NCI-H748 treated with DMSO at 0.1 percent for 48 hours (cell line): ENCODE measurements around the gene DCTN3.
"Not testable (repeated sequence)": the region's sequence is repeated elsewhere in the genome, so short reads cannot be mapped to it uniquely, and the experiment has no call there.

Experiments used
- DNase-seq: peaks from one replicate; lab custom pipeline; 2025; lab: John Stamatoyannopoulos, UW

DCTN3 gene

GRCh38 chr9:34646211-34647083 lies 26.2 kb upstream of the DCTN3 start, which contains the start of gene GALT:
Gene GALT, plus strand, starts transcription at chr9:34646675. Its CDS starts 30 bp downstream, at chr9:34646705.
- peak; percentile 82 for DNase-seq

- DNase-seq: no peak
Measured at GRCh38 chr9:34644766-34645314, 24.5 kb upstream of the DCTN3 start.

GRCh38 chr9:34642679-34643078 lies 22.4 kb upstream of the DCTN3 start:
- DNase-seq: no peak

- not testable (repeated sequence) for DNase-seq
Measured at GRCh38 chr9:34639322-34639721, 19.0 kb upstream of the DCTN3 start.

DNA sequence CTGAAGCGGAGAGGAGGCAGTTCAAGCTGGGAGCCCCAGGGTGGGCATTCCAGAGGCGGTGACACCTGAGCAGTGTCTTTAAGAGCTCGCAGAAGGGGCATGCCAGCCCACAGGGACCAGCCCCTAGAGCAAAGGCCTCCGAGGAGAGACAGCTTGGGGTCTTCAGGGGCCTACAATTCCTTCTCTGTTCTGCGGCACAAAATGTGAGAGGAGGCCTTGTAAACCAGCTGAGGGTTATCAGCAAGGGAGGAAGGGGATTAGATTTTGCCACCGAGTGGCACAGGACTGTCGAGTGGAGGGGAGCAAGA lies 17.8 kb upstream of the DCTN3 start:
- no peak for DNase-seq

DNA sequence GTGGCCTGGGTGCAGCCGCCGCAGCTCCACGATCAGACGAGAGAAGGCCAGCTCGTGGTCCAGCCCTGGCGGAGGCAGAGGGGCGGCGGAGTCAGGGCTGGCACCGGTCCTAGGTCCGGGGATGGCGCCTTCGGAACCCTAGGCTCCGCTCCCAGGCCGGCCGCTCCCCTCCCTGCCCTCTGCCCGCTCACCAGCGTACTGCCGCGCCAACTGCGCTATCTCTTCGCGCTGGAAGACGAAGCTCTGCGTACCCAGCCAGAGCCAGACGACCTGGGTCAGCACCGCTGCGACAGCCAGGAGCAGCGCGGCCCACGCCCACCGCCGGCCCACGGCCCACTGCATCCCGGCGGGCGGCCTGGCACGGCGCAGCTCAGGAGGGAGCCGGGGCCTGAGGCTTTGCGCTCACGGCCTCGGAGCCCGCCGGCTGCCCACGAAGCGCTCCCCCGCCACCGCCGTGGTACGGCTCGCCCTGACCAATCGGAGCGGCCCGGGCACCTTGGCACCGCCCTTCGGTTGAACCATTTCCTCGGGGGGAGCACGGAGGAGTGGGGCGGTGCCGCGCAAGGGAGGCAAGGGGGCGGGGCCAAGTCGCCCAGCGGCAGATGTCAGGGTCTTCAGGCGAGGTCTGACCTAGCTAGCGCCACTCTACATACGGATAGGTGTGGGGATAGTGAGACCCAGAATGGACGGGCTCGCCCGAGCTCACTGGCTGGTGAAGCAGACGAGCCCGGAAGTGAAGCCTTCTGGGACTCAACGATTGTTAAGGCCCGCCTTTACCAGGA lies 17.3 kb upstream of the DCTN3 start, which contains the start of gene SIGMAR1:
Gene SIGMAR1, minus strand, starts transcription at position 432 of the 782 bp plus-strand sequence. Its CDS starts 90 bp downstream, at position 342.
- DNase-seq: peak; percentile 66

DNA sequence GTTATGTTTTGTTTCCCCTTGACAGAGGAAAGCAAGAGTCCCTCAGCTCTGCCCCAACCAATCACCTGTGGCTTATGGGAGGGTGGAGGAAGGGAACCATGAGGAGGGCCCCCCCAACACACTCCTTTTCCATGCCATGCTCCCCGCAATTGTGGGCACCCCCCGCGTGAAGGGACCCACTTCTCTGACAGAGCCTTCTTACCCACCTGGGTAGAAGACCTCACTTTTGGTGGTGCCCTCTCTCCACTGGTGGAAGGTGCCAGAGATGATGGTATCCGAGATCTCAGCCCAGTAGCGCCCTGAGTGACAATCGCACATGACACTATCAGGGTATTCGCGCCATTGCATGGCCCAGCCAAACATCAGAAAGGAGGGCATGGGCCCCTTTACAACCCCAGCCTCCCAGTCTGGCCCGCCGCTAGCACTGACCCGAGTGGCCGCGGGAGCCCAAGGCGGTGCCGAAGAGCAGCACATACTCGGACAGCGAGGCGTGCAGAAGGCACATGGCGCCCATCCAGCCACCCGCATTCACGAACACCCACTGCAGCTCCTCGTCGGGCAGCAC lies 16.6 kb upstream of the DCTN3 start:
- no peak for DNase-seq

DNA sequence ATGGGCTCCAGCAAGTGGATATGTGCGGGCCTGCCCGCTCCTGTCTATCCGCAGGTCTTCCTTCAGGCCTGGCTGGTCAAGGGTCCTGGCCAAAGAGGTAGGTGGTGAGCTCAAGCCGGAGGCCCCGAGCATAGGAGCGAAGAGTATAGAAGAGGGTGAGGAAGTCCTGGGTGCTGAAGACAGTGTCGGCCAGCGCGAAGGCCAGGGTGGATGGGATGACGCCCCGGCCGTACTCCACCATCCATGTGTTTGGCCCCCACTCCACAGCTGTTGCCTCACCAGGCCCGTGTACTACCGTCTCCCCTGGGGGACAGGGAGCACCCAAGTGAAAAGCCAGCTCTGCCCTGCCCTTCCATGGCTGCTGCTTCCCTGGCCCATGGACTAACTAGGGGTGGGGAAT lies 15.3 kb upstream of the DCTN3 start:
- no peak for DNase-seq

DNA sequence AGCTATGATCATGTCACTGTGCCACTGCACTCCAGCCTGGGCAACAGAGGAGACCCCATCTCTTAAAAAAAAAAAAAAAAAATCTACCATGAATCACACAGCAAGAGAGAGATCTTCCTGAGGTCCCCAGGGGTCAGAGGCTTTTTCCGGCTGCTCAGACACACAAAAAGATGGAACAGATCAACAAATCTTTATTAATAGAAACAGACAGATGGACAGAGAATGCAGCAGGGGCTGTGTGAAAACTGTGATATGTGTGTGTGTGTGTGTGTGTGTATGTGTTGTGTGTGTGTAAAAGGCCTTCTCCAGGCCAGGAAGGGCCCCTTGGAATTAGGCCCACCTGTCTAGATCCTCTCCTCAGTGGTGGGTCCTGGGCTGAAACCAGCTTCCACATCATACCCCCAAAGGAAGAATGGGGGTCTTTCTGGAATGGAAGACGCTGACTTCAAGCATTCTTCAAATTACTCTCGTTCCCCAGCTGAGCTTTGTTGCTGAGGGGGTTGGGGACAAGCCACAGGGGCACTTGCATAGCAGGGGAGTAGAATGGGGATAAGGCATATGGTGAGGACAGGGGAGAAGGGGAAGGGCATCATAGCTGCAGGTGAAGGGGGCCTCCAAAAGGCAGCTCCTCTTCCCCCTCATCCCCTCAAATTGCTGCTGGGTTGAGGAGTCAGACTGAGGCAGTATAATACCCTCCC lies 14.4 kb upstream of the DCTN3 start:
- DNase-seq: no peak

- DNase-seq: peak; percentile 54
Measured at GRCh38 chr9:34633851-34634550, 13.7 kb upstream of the DCTN3 start.

DNA sequence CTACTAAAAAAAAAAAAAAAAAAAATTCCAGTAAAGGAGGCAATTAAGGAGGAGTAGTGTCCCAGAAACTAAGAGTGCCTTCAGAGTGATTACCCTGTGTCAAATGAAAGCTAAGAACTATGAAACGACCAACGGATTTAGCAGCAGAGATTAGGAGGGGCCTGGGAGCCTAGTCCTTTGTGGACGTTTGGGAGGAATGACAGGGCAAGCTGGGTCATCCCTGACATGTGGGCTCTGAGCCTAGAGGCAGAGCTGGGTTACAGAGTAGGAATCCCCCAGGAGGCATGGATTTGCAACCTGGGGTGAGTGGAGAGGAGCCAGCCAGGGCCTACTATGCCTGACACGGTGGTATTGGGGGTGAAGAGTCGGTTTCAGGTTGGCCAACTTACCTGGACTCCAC lies 12.9 kb upstream of the DCTN3 start:
- no peak for DNase-seq

DNA sequence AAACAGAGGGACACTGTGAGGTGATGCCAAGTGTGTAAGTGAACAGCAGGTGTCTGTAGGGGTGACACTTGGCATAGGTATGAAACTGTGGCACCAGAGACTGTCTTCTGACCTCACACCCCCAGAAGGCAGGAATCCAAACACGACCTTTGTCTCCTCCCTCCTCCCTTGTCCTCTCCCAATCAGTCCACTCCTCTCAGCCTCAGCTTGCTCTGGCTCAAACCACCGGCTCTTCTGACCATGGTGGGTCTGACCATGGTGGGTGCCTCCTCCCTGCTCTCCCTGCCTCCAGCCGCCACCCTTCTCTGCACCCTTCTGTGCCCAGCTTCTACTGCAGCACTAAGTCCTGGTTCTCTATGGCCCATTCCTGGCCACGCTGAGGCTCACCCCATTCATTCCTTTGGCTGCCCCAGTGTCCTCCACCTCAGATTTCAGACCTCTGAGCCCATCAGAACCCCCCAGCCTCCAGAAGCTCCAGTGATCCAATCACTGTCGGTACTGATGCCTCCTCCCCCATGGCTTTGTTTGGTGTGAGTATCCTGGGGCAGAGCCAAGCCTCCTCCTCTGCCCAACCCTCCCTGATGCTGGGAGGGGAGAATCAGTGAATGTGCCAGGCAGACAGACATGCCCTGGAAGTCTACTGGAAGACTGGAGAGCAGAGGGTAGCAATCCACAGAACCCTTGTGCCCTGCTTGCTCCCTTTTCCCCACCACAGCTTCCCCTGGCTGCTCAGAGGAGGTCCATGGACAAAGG lies 10.3 kb upstream of the DCTN3 start:
- no peak for DNase-seq

- no peak for DNase-seq
Measured at GRCh38 chr9:34629491-34629808, 9.2 kb upstream of the DCTN3 start.

DNA sequence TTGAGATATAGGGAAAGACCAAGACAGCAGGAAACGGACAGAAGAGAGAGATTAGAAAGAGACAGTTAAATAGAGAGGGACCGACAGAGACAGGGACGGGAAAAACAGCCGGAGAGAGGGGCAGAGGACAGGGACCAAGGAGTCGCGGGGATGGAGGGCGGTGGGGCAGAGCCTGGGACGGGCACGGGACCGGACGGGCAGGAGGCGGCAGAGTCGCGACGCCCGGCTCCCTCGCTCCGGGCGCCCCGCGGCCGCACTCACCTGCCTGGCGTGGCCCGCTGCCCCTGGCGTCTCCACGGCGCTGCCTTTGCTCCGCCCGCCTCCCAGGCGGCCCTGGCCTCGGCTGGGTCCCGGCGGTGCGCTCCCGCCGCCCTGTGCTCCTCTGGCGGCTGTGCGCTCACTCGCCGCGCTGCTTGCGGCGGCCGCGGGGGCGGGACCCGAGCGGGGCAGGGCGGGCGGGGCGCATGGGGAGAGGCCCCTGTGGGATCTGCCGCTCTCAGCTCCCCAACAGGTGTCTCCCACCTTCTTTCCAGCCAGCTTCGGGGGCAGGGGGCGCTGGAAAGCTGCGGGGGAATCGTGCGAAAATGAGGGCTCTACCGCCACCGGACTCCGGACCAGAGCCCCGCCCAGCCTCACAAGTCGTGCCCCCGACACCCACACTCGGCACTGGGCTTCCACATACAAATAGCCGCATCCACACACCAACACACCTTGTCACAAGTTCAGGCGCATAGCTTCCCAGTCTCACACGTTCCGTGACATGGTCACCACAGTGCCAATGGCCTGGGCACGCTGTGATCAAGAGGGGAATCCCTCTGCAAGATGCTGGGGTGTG lies 8.6 kb upstream of the DCTN3 start, which contains the start of gene ARID3C:
Gene ARID3C, minus strand, starts transcription at position 411 of the 835 bp plus-strand sequence. CDS start 1,052 bp downstream, outside the sequence.
- no peak for DNase-seq

- DNase-seq: no peak
Measured at GRCh38 chr9:34627716-34628655, 7.7 kb upstream of the DCTN3 start.

DNA sequence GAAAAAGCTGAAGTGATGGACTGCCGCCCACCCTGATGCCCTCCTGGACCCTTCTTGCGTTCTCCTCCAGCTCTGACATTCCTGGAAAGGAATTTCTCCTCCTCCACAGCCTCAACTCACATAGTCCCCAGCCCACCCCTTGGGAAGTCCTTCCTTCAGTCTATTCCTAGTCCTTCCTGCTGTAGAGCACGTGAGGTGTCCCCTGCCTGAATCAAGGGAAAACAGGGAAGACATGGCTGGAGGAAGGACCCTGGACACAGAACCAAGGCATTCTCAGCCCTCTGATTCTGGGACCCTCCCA lies 4.8 kb upstream of the DCTN3 start:
- DNase-seq: no peak

GRCh38 chr9:34624475-34625185 lies 4.3 kb upstream of the DCTN3 start:
- no peak for DNase-seq
